ENCODE measurements around the gene CXorf58. TPM values are rescaled to one million over a fixed set of nuclear protein-coding genes. Genes with fewer than 3 reads are reported as not detected.

CXorf58 gene
- total and polyA plus RNA-seq, 9 of the 15 experiments (the other 6 are each of a cell fraction or from before 2014, with no cell fraction given), result 0.10 to 0.27 (median 0.16) TPM; not detected in 3

GRCh38 chrX:23884427-23885024 lies 23.3 kb upstream of the CXorf58 start (continued):
- TF ChIP-seq, protein P1, sequence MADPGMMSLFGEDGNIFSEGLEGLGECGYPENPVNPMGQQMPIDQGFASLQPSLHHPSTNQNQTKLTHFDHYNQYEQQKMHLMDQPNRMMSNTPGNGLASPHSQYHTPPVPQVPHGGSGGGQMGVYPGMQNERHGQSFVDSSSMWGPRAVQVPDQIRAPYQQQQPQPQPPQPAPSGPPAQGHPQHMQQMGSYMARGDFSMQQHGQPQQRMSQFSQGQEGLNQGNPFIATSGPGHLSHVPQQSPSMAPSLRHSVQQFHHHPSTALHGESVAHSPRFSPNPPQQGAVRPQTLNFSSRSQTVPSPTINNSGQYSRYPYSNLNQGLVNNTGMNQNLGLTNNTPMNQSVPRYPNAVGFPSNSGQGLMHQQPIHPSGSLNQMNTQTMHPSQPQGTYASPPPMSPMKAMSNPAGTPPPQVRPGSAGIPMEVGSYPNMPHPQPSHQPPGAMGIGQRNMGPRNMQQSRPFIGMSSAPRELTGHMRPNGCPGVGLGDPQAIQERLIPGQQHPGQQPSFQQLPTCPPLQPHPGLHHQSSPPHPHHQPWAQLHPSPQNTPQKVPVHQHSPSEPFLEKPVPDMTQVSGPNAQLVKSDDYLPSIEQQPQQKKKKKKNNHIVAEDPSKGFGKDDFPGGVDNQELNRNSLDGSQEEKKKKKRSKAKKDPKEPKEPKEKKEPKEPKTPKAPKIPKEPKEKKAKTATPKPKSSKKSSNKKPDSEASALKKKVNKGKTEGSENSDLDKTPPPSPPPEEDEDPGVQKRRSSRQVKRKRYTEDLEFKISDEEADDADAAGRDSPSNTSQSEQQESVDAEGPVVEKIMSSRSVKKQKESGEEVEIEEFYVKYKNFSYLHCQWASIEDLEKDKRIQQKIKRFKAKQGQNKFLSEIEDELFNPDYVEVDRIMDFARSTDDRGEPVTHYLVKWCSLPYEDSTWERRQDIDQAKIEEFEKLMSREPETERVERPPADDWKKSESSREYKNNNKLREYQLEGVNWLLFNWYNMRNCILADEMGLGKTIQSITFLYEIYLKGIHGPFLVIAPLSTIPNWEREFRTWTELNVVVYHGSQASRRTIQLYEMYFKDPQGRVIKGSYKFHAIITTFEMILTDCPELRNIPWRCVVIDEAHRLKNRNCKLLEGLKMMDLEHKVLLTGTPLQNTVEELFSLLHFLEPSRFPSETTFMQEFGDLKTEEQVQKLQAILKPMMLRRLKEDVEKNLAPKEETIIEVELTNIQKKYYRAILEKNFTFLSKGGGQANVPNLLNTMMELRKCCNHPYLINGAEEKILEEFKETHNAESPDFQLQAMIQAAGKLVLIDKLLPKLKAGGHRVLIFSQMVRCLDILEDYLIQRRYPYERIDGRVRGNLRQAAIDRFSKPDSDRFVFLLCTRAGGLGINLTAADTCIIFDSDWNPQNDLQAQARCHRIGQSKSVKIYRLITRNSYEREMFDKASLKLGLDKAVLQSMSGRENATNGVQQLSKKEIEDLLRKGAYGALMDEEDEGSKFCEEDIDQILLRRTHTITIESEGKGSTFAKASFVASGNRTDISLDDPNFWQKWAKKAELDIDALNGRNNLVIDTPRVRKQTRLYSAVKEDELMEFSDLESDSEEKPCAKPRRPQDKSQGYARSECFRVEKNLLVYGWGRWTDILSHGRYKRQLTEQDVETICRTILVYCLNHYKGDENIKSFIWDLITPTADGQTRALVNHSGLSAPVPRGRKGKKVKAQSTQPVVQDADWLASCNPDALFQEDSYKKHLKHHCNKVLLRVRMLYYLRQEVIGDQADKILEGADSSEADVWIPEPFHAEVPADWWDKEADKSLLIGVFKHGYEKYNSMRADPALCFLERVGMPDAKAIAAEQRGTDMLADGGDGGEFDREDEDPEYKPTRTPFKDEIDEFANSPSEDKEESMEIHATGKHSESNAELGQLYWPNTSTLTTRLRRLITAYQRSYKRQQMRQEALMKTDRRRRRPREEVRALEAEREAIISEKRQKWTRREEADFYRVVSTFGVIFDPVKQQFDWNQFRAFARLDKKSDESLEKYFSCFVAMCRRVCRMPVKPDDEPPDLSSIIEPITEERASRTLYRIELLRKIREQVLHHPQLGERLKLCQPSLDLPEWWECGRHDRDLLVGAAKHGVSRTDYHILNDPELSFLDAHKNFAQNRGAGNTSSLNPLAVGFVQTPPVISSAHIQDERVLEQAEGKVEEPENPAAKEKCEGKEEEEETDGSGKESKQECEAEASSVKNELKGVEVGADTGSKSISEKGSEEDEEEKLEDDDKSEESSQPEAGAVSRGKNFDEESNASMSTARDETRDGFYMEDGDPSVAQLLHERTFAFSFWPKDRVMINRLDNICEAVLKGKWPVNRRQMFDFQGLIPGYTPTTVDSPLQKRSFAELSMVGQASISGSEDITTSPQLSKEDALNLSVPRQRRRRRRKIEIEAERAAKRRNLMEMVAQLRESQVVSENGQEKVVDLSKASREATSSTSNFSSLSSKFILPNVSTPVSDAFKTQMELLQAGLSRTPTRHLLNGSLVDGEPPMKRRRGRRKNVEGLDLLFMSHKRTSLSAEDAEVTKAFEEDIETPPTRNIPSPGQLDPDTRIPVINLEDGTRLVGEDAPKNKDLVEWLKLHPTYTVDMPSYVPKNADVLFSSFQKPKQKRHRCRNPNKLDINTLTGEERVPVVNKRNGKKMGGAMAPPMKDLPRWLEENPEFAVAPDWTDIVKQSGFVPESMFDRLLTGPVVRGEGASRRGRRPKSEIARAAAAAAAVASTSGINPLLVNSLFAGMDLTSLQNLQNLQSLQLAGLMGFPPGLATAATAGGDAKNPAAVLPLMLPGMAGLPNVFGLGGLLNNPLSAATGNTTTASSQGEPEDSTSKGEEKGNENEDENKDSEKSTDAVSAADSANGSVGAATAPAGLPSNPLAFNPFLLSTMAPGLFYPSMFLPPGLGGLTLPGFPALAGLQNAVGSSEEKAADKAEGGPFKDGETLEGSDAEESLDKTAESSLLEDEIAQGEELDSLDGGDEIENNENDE (IDR thresholded peaks at IDR 0.05; ENCODE audit: low read depth, low read length), result no peak
- 0 out of 2 replicates have a peak, but pooled peaks have one; percentile 37 for TF ChIP-seq ATF7 (IDR thresholded peaks at IDR 0.05)
- no peak for TF ChIP-seq RUNX1 (IDR thresholded peaks at IDR 0.05; ENCODE audit: low read depth)
- no peak for TF ChIP-seq NR1H2 (CRISPR knock-in tag; IDR thresholded peaks at IDR 0.05)
- no peak for TF ChIP-seq ZNF263 (CRISPR knock-in tag; IDR thresholded peaks at IDR 0.05; ENCODE audit: borderline replicate concordance)
- TF ChIP-seq, protein P2, sequence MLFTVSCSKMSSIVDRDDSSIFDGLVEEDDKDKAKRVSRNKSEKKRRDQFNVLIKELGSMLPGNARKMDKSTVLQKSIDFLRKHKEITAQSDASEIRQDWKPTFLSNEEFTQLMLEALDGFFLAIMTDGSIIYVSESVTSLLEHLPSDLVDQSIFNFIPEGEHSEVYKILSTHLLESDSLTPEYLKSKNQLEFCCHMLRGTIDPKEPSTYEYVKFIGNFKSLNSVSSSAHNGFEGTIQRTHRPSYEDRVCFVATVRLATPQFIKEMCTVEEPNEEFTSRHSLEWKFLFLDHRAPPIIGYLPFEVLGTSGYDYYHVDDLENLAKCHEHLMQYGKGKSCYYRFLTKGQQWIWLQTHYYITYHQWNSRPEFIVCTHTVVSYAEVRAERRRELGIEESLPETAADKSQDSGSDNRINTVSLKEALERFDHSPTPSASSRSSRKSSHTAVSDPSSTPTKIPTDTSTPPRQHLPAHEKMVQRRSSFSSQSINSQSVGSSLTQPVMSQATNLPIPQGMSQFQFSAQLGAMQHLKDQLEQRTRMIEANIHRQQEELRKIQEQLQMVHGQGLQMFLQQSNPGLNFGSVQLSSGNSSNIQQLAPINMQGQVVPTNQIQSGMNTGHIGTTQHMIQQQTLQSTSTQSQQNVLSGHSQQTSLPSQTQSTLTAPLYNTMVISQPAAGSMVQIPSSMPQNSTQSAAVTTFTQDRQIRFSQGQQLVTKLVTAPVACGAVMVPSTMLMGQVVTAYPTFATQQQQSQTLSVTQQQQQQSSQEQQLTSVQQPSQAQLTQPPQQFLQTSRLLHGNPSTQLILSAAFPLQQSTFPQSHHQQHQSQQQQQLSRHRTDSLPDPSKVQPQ (CRISPR knock-in tag; IDR thresholded peaks at IDR 0.05; ENCODE audit: borderline replicate concordance), result no peak
- no peak for TF ChIP-seq MIER1 (IDR thresholded peaks at IDR 0.05; ENCODE audit: low read depth)
- TF ChIP-seq ESRRA (IDR thresholded peaks at IDR 0.05; ENCODE audit: borderline replicate concordance, low read depth), result peak; percentile 70
- TF ChIP-seq KAT7 (CRISPR knock-in tag; IDR thresholded peaks at IDR 0.05; ENCODE audit: borderline replicate concordance), result no peak
- no peak for TF ChIP-seq XRCC5 (IDR thresholded peaks at IDR 0.05; ENCODE audit: low read depth, low read length)
- no peak for TF ChIP-seq SIN3A (IDR thresholded peaks at IDR 0.05; ENCODE audit: borderline replicate concordance in 2 of 2, control insufficient read depth in 1 of 2, low read depth in 2 of 2, low read length in 2 of 2)
- no peak for TF ChIP-seq TCF15 (CRISPR knock-in tag; IDR thresholded peaks at IDR 0.05)
- TF ChIP-seq RFX7 (CRISPR knock-in tag; IDR thresholded peaks at IDR 0.05), result no peak
- no peak for TF ChIP-seq MEF2D (tag; conservative IDR thresholded peaks at IDR 0.05; ENCODE audit: low read depth)
